HCT116 (cell line): Measurements from ENCODE around the gene MAPKAP1. TPM values are rescaled to one million over a fixed set of nuclear protein-coding genes. Genes with fewer than 3 reads are reported as not detected.

Experiments
- ATAC-seq: fragments of 200-7000 bp; cut with Tn5 transposase; 2 replicates; pipeline ENCODE4 v1.9.1; 2020; ENCODE audit warnings: mild to moderate bottlenecking, moderate library complexity
- BruUV-seq: library from RNA; stranded (reverse); fragments of 400-500 nt; replicated peaks from 2 replicates; lab custom pipeline; 2021; lab: Mats Ljungman, UMichigan
- CTCF ChIA-PET: fragments of 300-600 bp; sonication (Branson Sonifier 250); formaldehyde crosslinking; loops from one replicate; lab custom pipeline; 2021; ENCODE audit warnings: antibody characterized with exemption; lab: Charles Lee
- POLR2A ChIA-PET: fragments of 300-600, 350-600 bp; sonication (Branson Sonifier 250); formaldehyde crosslinking; loops from one replicate; lab custom pipeline; 2021; ENCODE audit warnings: antibody characterized with exemption; lab: Charles Lee
- RAD21 ChIA-PET, 2 experiments: fragments of 300-600 bp; sonication (Branson Sonifier 250); formaldehyde crosslinking; loops; one replicate each; lab custom pipeline; 2023; ENCODE audit warnings: low total read pairs in 2 of 2; ENCODE audit not compliant: uncharacterized antibody in 2 of 2, unreplicated experiment in 2 of 2, low non-redundant PET in 1 of 2; lab: Charles Lee
- DNase-seq: peaks from one replicate; pipeline ENCODE4 v3.0.0-alpha.2; 2010; ENCODE audit warnings: low read depth, low spot score
- H2AFZ ChIP-seq: fragments of 200-600 bp; shearing (Covaris generic), sonication (generic); 2 replicates; pipeline ENCODE4 v1.6.1; 2017; ENCODE audit warnings: low read depth, mixed run types, mixed read lengths, antibody characterized with exemption, low read length; ENCODE audit not compliant: poor library complexity, severe bottlenecking
- H3K27ac ChIP-seq: 2 replicates; pipeline ENCODE4 v1.5.1; 2012; ENCODE audit warnings: low read depth, low read length
- H3K27me3 ChIP-seq: fragments of 200-600 bp; sonication (generic); 2 replicates; pipeline ENCODE4 v1.6.1; 2016; ENCODE audit warnings: mixed run types, low read length, mixed read lengths; ENCODE audit not compliant: insufficient read depth
- H3K36me3 ChIP-seq, 2 experiments: fragments of 200-500 bp in 1 of 2; fragments of 200-600 bp in 1 of 2; sonication (Bioruptor generic) in 1 of 2; sonication (generic) in 1 of 2; 2 replicates each; pipeline versions ENCODE4 v1.5.1 to v1.6.1; 2014 to 2016; ENCODE audit warnings: low read length in 2 of 2, inconsistent platforms in 1 of 2, mixed read lengths in 1 of 2, mixed run types in 1 of 2; ENCODE audit not compliant: insufficient read depth in 2 of 2, control insufficient read depth in 1 of 2
- H3K4me1 ChIP-seq, 2 experiments: fragments of 200-600 bp in 1 of 2; sonication (generic) in 1 of 2; 2 replicates each; pipeline versions ENCODE4 v1.5.1 to v1.6.1; 2012 to 2017; ENCODE audit warnings: low read length in 2 of 2, inconsistent platforms in 1 of 2, mild to moderate bottlenecking in 1 of 2, mixed read lengths in 1 of 2, mixed run types in 1 of 2, moderate library complexity in 1 of 2; ENCODE audit not compliant: insufficient read depth in 2 of 2, control insufficient read depth in 1 of 2
- H3K4me2 ChIP-seq: fragments of 200-600 bp; sonication (generic); 2 replicates; pipeline ENCODE4 v1.6.1; 2017; ENCODE audit warnings: mixed run types, low read length, mixed read lengths
- H3K4me3 ChIP-seq, 2 experiments: fragments of 200-600 bp in 1 of 2; sonication (generic) in 1 of 2; replicated peaks in 1 of 2; 2 replicates each; pipeline ENCODE4 v1.5.1; 2011 to 2016; ENCODE audit warnings: low read length in 2 of 2, control low read depth in 1 of 2, low read depth in 1 of 2, mild to moderate bottlenecking in 1 of 2, mixed read lengths in 1 of 2, mixed run types in 1 of 2
- H3K79me2 ChIP-seq: fragments of 200-600 bp; sonication (generic); 2 replicates; pipeline ENCODE4 v1.6.1; 2017; ENCODE audit warnings: mild to moderate bottlenecking, mixed run types, low read length, moderate library complexity, mixed read lengths; ENCODE audit not compliant: insufficient read depth
- H3K9ac ChIP-seq: fragments of 200-600 bp; sonication (generic); 2 replicates; pipeline ENCODE4 v1.6.1; 2016; ENCODE audit warnings: low read length, mixed read lengths
- H3K9me2 ChIP-seq: fragments of 200-600 bp; sonication (generic), shearing (Covaris generic); 2 replicates; pipeline ENCODE4 v1.6.1; 2017; ENCODE audit warnings: mixed run types, mild to moderate bottlenecking, moderate library complexity; ENCODE audit not compliant: insufficient read depth
- H3K9me3 ChIP-seq, 2 experiments: fragments of 200-500 bp in 1 of 2; fragments of 200-600 bp in 1 of 2; sonication (Bioruptor generic) in 1 of 2; sonication (generic) in 1 of 2; 2 replicates each; pipeline ENCODE4 v1.6.1; 2014 to 2017; ENCODE audit warnings: low read length in 2 of 2, mixed read lengths in 2 of 2, inconsistent platforms in 1 of 2, low read depth in 1 of 2, mild to moderate bottlenecking in 1 of 2, mixed run types in 1 of 2, moderate library complexity in 1 of 2; ENCODE audit not compliant: control insufficient read depth in 1 of 2, insufficient read depth in 1 of 2
- H4K20me1 ChIP-seq: fragments of 200-600 bp; sonication (generic), shearing (Covaris generic); 2 replicates; pipeline ENCODE4 v1.6.1; 2017; ENCODE audit warnings: mixed run types, mild to moderate bottlenecking, moderate library complexity; ENCODE audit not compliant: insufficient read depth
- ATF3 ChIP-seq: IDR thresholded peaks from 2 replicates; pipeline ENCODE4 v1.6.1; 2012
- CBX3 ChIP-seq: IDR thresholded peaks from 2 replicates; pipeline ENCODE4 v1.6.1; 2012; ENCODE audit warnings: low read depth
- CEBPB ChIP-seq: IDR thresholded peaks from 2 replicates; pipeline ENCODE4 v1.6.1; 2012; ENCODE audit warnings: low read depth
- CTCF ChIP-seq, 3 experiments: fragments of 200-600 bp in 1 of 3; sonication (generic) in 1 of 3; IDR thresholded peaks in 2 of 3; conservative IDR thresholded peaks in 1 of 3; 2 replicates each; pipeline ENCODE4 v1.5.1; 2012 to 2017; ENCODE audit warnings: low read depth in 2 of 3, low read length in 2 of 3, antibody characterized with exemption in 1 of 3, borderline replicate concordance in 1 of 3, control low read depth in 1 of 3, mild to moderate bottlenecking in 1 of 3, mixed read lengths in 1 of 3, mixed run types in 1 of 3, moderate library complexity in 1 of 3; ENCODE audit not compliant: insufficient read depth in 1 of 3
- EGR1 ChIP-seq: IDR thresholded peaks from 2 replicates; pipeline ENCODE4 v1.6.1; 2012; ENCODE audit warnings: low read depth
- ELF1 ChIP-seq: IDR thresholded peaks from 2 replicates; pipeline ENCODE4 v1.6.1; 2012; ENCODE audit warnings: low read depth, borderline replicate concordance
- EZH2 ChIP-seq: fragments of 200-600 bp; sonication (generic); IDR thresholded peaks from 2 replicates; pipeline ENCODE4 v1.6.1; 2017; ENCODE audit warnings: antibody characterized with exemption, mixed run types
- EZH2phosphoT487 ChIP-seq: fragments of 200-600 bp; IDR thresholded peaks from 2 replicates; pipeline ENCODE4 v1.6.1; 2018; ENCODE audit warnings: antibody characterized with exemption, borderline replicate concordance
- FOSL1 ChIP-seq: IDR thresholded peaks from 2 replicates; pipeline ENCODE4 v1.6.1; 2012; ENCODE audit warnings: low read depth
- JUND ChIP-seq: IDR thresholded peaks from 2 replicates; pipeline ENCODE4 v1.6.1; 2012
- MAX ChIP-seq: IDR thresholded peaks from 2 replicates; pipeline ENCODE4 v1.6.1; 2012
- POLR2AphosphoS5 ChIP-seq: IDR thresholded peaks from 2 replicates; pipeline ENCODE4 v1.6.1; 2011; ENCODE audit warnings: mild to moderate bottlenecking, low read depth, low read length, moderate library complexity
- RAD21 ChIP-seq: IDR thresholded peaks from 2 replicates; pipeline ENCODE4 v1.6.1; 2012; ENCODE audit warnings: low read depth, mild to moderate bottlenecking
- SIN3A ChIP-seq: IDR thresholded peaks from 2 replicates; pipeline ENCODE4 v1.6.1; 2012; ENCODE audit warnings: low read depth
- SRF ChIP-seq: IDR thresholded peaks from 2 replicates; pipeline ENCODE4 v1.6.1; 2012; ENCODE audit warnings: low read depth
- TCF7L2 ChIP-seq: IDR thresholded peaks from 2 replicates; pipeline ENCODE4 v1.7.0; 2011; ENCODE audit warnings: borderline replicate concordance, inconsistent platforms; ENCODE audit not compliant: insufficient read depth, insufficient read length; ENCODE audit errors: extremely low read depth
- YY1 ChIP-seq: IDR thresholded peaks from 2 replicates; pipeline ENCODE4 v1.6.1; 2011; ENCODE audit warnings: low read length, low read depth, moderate library complexity, mild to moderate bottlenecking; ENCODE audit not compliant: insufficient replicate concordance; ENCODE audit errors: extremely low read depth
- ZBTB33 ChIP-seq: IDR thresholded peaks from 2 replicates; pipeline ENCODE4 v1.6.1; 2011; ENCODE audit warnings: mild to moderate bottlenecking, low read length, moderate library complexity; ENCODE audit not compliant: insufficient replicate concordance; ENCODE audit errors: extremely low read depth
- ZNF274 ChIP-seq: fragments of 200-500 bp; sonication (Bioruptor generic); IDR thresholded peaks from 2 replicates; pipeline ENCODE4 v1.6.1; 2014; ENCODE audit warnings: mild to moderate bottlenecking, low read depth, low read length, inconsistent platforms
- intact Hi-C: fragments of 100-400 bp; cut with micrococcal nuclease; formaldehyde crosslinking; loops from 2 replicates; pipeline ENCODE4 v1.10.0; 2022
- total RNA-seq: library from RNA; stranded (reverse); gene quantifications from one replicate; pipeline ENCODE4 v1.2.1, GENCODE V29; 2021; ENCODE audit not compliant: unreplicated experiment

The MAPKAP1 gene
- total RNA-seq, 1 experiment from 2014 or later: 72.5 TPM

- TF ChIP-seq CTCF (IDR thresholded peaks at IDR 0.05 in 2 of 3, conservative IDR thresholded peaks at IDR 0.05 in 1 of 3; ENCODE audit: borderline replicate concordance in 1 of 3, insufficient read depth in 1 of 3, low read depth in 2 of 3, low read length in 2 of 3) (no peak), EZH2 (no peak), TCF7L2 (no peak), EGR1 (no peak), POLR2AphosphoS5 (no peak)
Observed at GRCh38 chr9:125443367-125443766, 263.6 kb downstream of the MAPKAP1 start (continued).

- TF ChIP-seq CBX3 (no peak), EZH2phosphoT487 (no peak), YY1 (no peak), CTCF (IDR thresholded peaks at IDR 0.05 in 2 of 3, conservative IDR thresholded peaks at IDR 0.05 in 1 of 3; ENCODE audit: borderline replicate concordance in 1 of 3, insufficient read depth in 1 of 3, low read depth in 2 of 3, low read length in 2 of 3) (no peak), CEBPB (no peak), ELF1 (no peak), EZH2 (no peak), ZBTB33 (no peak), FOSL1 (no peak), JUND (no peak), RAD21 (no peak), ATF3 (no peak), EGR1 (no peak), MAX (no peak), ZNF274 (no peak), SIN3A (no peak), SRF (no peak)
- TF ChIP-seq, all 23 proteins: peak for 0
- Histone ChIP-seq H4K20me1 (no peaks in the 10 kb centered on the region), H3K9ac (no peak overlapping the region), H3K79me2 (no peaks in the 10 kb centered on the region), H3K4me1 (no peaks in the 10 kb centered on the region), H3K4me2 (no peak overlapping the region), H3K36me3 (no peaks in the 10 kb centered on the region; a peak in 1 of 4 replicates), H3K9me3 (no peaks in the 10 kb centered on the region), H2AFZ (no peak overlapping the region), H3K9me2 (no peaks in the 10 kb centered on the region), H3K4me3 (no peak overlapping the region), H3K27me3 (no peaks in the 10 kb centered on the region), H3K27ac (no peak overlapping the region)
- intact Hi-C loops: no loop called here
- ATAC-seq: no peak
- BruUV-seq: no TSS peak
- POLR2A ChIA-PET: no interaction called here
- CTCF ChIA-PET: no interaction called here
- no peak for DNase-seq
- RAD21 ChIA-PET: no interaction called here
Observed at GRCh38 chr9:125442452-125442851, 264.6 kb downstream of the MAPKAP1 start.
